RWPE2 (cell line): ENCODE data around the gene TSPEAR.

Source experiments
- ATAC-seq: fragments of 200-7000 bp; cut with Tn5 transposase; 3 replicates; pipeline ENCODE4 v1.9.1; 2021; ENCODE audit warnings: low read depth
- DNase-seq: peaks from one replicate; pipeline ENCODE4 v3.0.0-alpha.2; 2020; ENCODE audit warnings: low spot score
- H3K27ac ChIP-seq: fragments of 450-650 bp; 2 replicates; pipeline ENCODE4 v1.5.1; 2017; ENCODE audit warnings: mild to moderate bottlenecking; ENCODE audit not compliant: poor library complexity, severe bottlenecking
- H3K27me3 ChIP-seq: fragments of 250-450 bp; sonication (Bioruptor Pico); 2 replicates; pipeline ENCODE4 v1.5.1; 2021; ENCODE audit warnings: mild to moderate bottlenecking, moderate library complexity; ENCODE audit not compliant: insufficient read depth, poor library complexity, severe bottlenecking
- H3K36me3 ChIP-seq: fragments of 250-450 bp; sonication (Bioruptor Pico); 2 replicates; pipeline ENCODE4 v1.5.1; 2020; ENCODE audit warnings: low read depth, mild to moderate bottlenecking, moderate library complexity
- H3K4me1 ChIP-seq: fragments of 250-450 bp; sonication (Bioruptor Pico); 2 replicates; pipeline ENCODE4 v1.5.1; 2021; ENCODE audit warnings: mild to moderate bottlenecking, moderate library complexity; ENCODE audit not compliant: insufficient read depth, poor library complexity, severe bottlenecking
- H3K4me3 ChIP-seq: fragments of 250-450 bp; sonication (Bioruptor Pico); 2 replicates; pipeline ENCODE4 v1.5.1; 2021; ENCODE audit warnings: mild to moderate bottlenecking, moderate library complexity; ENCODE audit not compliant: severe bottlenecking
- H3K9me3 ChIP-seq: fragments of 250-450 bp; sonication (Bioruptor Pico); 2 replicates; pipeline ENCODE4 v1.5.1; 2021; ENCODE audit warnings: mild to moderate bottlenecking, moderate library complexity; ENCODE audit not compliant: severe bottlenecking
- CTCF ChIP-seq: fragments of 450-650 bp; IDR thresholded peaks from one replicate; pipeline ENCODE4 v1.5.1; 2017; ENCODE audit warnings: mild to moderate bottlenecking, moderate library complexity; ENCODE audit not compliant: poor library complexity, severe bottlenecking

The TSPEAR gene

DNA sequence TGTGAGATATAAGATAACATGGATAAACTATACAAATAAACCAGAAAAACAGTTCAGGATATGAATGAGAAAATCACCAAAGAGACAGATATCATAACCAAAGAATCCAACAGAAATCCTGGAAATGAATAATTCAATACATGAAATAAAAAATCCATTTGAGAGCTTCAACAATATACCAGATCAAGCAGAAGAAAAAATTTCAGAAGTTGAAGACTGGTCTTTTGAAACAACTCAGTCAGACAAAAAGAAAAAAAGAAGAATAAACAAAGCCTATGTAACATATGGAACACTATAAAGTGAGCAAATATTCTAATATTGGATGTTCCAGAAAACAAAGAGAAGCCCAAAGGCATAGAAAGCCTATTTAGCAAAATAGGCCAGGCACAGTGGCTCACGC is 39.5 kb downstream of the TSPEAR start:
- DNase-seq (no peak), ATAC-seq (no peak)
- H3K9me3 ChIP-seq = peaks cover 2% of the 10 kb centered on the region
- no peaks in the 10 kb centered on the region for H3K36me3 ChIP-seq
- peaks cover 11% of the 10 kb centered on the region for H3K27me3 ChIP-seq
- H3K4me1 ChIP-seq = no peaks in the 10 kb centered on the region
- TF ChIP-seq CTCF = no peak
- no peak overlapping the region for H3K4me3 ChIP-seq
- no peak overlapping the region for H3K27ac ChIP-seq

DNA sequence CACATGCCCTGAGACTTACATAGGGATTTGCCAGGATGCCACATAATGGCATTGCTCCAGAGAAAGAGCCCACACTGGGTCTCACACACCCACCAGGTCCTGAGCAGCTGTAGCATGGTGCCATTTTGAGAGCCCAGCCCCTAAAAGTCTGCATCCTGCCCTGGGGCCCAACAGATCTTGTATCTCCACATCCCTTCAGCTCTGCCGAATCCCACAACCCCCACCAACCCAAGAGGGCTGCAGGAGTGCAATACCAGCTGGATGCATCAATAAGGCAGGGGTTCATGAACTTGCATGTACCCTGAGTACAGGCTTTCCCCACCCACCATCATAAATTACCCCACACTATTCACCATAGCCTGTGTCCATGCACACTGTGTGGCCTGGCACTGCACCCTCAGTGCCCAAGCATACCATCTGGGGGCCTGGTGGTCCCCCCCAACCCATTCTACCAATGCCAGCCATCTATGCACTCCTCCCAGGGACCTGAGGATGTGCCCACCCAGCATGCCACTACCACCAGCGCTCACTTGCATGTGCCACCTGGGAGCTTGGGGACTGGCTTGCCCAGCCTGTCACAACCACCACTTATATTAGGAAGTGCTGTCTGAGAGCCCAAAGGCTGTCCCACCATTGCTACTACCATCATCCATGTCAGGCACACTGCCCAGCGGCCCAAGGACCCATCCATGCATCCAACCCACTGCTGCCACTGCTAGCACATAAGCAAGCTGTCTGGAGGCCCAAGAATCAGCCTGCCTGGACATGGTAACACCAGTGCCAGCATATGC is 40.5 kb downstream of the TSPEAR start:
- no peak for ATAC-seq
- TF ChIP-seq CTCF = no peak

DNA sequence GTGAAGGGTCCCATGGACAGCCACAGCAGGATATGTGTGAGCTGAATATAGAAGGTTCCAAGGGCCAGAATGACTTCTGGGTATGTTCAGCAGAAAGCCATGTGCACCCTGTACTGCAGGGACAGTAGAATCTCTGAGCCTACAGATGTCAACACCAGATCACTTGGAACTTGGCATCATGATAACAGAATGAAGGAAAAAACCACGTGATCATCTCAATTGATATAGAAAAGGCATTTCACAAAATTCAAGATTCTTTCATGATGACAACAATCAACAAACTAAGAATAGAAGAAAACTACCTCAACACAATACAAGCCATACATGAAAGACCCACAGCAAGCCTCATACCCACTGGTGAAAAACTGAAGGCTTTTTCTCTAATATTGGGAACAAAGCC is 43.8 kb downstream of the TSPEAR start:
- Histone ChIP-seq H3K9me3 (peaks cover 2% of the 10 kb centered on the region), H3K27ac (no peak overlapping the region), H3K4me1 (no peaks in the 10 kb centered on the region), H3K36me3 (no peaks in the 10 kb centered on the region), H3K4me3 (no peak overlapping the region), H3K27me3 (peaks cover 5% of the 10 kb centered on the region)
- no peak for ATAC-seq
- DNase-seq = no peak
- TF ChIP-seq CTCF = no peak

More for the DNA sequence above, 40.5 kb downstream of the TSPEAR start:
- no peak overlapping the region for H3K4me3 ChIP-seq
- no peak for DNase-seq
- no peaks in the 10 kb centered on the region for H3K4me1 ChIP-seq
- peaks cover 2% of the 10 kb centered on the region for H3K9me3 ChIP-seq
- H3K36me3 ChIP-seq = no peaks in the 10 kb centered on the region
- H3K27ac ChIP-seq = no peak overlapping the region
- H3K27me3 ChIP-seq = peaks cover 5% of the 10 kb centered on the region

- H3K4me1 ChIP-seq = no peaks in the 10 kb centered on the region
- H3K4me3 ChIP-seq = no peak within 1 kb of the TSS
- TF ChIP-seq CTCF = no peak
- no peak for DNase-seq
- peaks cover 5% of the 10 kb centered on the region for H3K27me3 ChIP-seq
- peaks cover 2% of the 10 kb centered on the region for H3K9me3 ChIP-seq
- no peaks in the 10 kb centered on the region for H3K36me3 ChIP-seq
- no peak for ATAC-seq
- H3K27ac ChIP-seq = no peak within 1 kb of the TSS
Measured at GRCh38 chr21:44666401-44667320, 44.7 kb downstream of the TSPEAR start, which contains the start of gene KRTAP12-2. TSS of gene KRTAP12-2 (minus strand) at chr21:44666927. CDS start at chr21:44666886, 41 bp downstream.
